Limb (tissue), 2 donors: ENCODE measurements around the gene RPP38.

Experiments
- DNase-seq, 2 donors: peaks; one replicate each; pipeline ENCODE4 v3.0.0-alpha.2; 2016; ENCODE audit errors: extremely low spot score in 2 of 2

RPP38 gene

GRCh38 chr10:15152556-15152955 is 55.4 kb downstream of the RPP38 start:
- no peak for DNase-seq
